Spleen (tissue), 11 donors: ENCODE data around the gene SANBR. TPM values are rescaled to one million over a fixed set of nuclear protein-coding genes. Genes with fewer than 3 reads are reported as not detected.

Experiments used
- DNase-seq: peaks from one replicate; pipeline ENCODE4 v3.0.0-alpha.2; 2020
- H3K27ac ChIP-seq, 8 donors: fragments of 200-600 bp; sonication (generic) in 7 of 8; 1 replicate in 4 of 8; 2 replicates in 4 of 8; pipeline versions ENCODE4 v1.5.0 to v1.8.0; 2016 to 2021; ENCODE audit warnings: inconsistent platforms in 4 of 8, mild to moderate bottlenecking in 4 of 8, moderate library complexity in 1 of 8
- H3K27me3 ChIP-seq, 7 donors: fragments of 200-600 bp; sonication (generic) in 6 of 7; replicated peaks in 1 of 7; 1 replicate in 4 of 7; 2 replicates in 3 of 7; pipeline versions ENCODE4 v1.5.0 to v1.8.0; 2016 to 2021; ENCODE audit warnings: inconsistent platforms in 3 of 7, mild to moderate bottlenecking in 1 of 7
- H3K36me3 ChIP-seq, 6 donors: fragments of 200-600 bp; sonication (generic) in 5 of 6; 1 replicate in 4 of 6; 2 replicates in 2 of 6; pipeline versions ENCODE4 v1.5.0 to v1.8.0; 2016 to 2021; ENCODE audit warnings: inconsistent platforms in 2 of 6
- H3K4me1 ChIP-seq, 6 donors: fragments of 200-600 bp; sonication (generic) in 5 of 6; 1 replicate in 3 of 6; 2 replicates in 3 of 6; pipeline versions ENCODE4 v1.5.0 to v1.8.0; 2016 to 2021; ENCODE audit warnings: inconsistent platforms in 3 of 6
- H3K4me3 ChIP-seq, 8 donors: fragments of 200-600 bp; sonication (generic) in 7 of 8; 1 replicate in 4 of 8; 2 replicates in 4 of 8; pipeline versions ENCODE4 v1.5.0 to v1.8.0; 2016 to 2021; ENCODE audit warnings: inconsistent platforms in 4 of 8, mild to moderate bottlenecking in 4 of 8, moderate library complexity in 2 of 8
- H3K9me3 ChIP-seq, 8 donors: fragments of 200-600 bp; sonication (generic) in 7 of 8; 1 replicate in 4 of 8; 2 replicates in 4 of 8; pipeline versions ENCODE4 v1.5.0 to v1.8.0; 2016 to 2021; ENCODE audit warnings: inconsistent platforms in 4 of 8
- POLR2A ChIP-seq, 3 donors: fragments of 450-650 bp; IDR thresholded peaks; one replicate each; pipeline ENCODE4 v1.5.1; 2017; ENCODE audit warnings: antibody characterized with exemption in 3 of 3, mild to moderate bottlenecking in 1 of 3
- POLR2AphosphoS5 ChIP-seq, 3 donors: sonication (generic); formaldehyde crosslinking; IDR thresholded peaks; one replicate each; pipeline ENCODE4 v1.5.1; 2017; ENCODE audit warnings: antibody characterized with exemption in 3 of 3
- WGBS, 5 donors: extraction: QIAGEN DNeasy Blood & Tissue Kit in 3 of 5; methylation state at CpG; one replicate each; pipeline versions ENCODE4 v1.1.5 to v1.1.7; 2013 to 2018; 5-methylcytosine and 5-hydroxymethylcytosine counted together
- intact Hi-C: fragments of 100-400 bp; cut with DNase I; formaldehyde crosslinking; loops from one replicate; pipeline ENCODE4 v1.15.0; 2023; ENCODE audit warnings: low total_unique reads
- polyA plus RNA-seq, 3 donors: library from polyadenylated mRNA; stranded (reverse); fragments of 200-250 nt; gene quantifications; one replicate each; pipeline ENCODE4 v1.2.1, GENCODE V29; 2013
- total RNA-seq, 7 donors: library from RNA; depleted of rRNA in 3 of 7; stranded (reverse); fragments of >200 nt in 3 of 7; fragmentation: NEBNext Ultra II Directional in 4 of 7; extraction: Animal tissue kit (Norgen Biotek cat#: 25700) in 4 of 7; gene quantifications; one replicate each; pipeline versions ENCODE4 v1.1.0 to v1.2.1, GENCODE V29; 2016 to 2021
- TF ChIP-seq, protein P1 (sequence below), 11 experiments: fragments of 200-600 bp in 7 of 11; fragments of 450-650 bp in 4 of 11; sonication (generic) in 4 of 11; IDR thresholded peaks in 8 of 11; conservative IDR thresholded peaks in 3 of 11; 1 replicate in 7 of 11; 2 replicates in 4 of 11; pipeline versions ENCODE4 v1.4.0 to v1.8.0; 2016 to 2021; ENCODE audit warnings: antibody characterized with exemption in 11 of 11, inconsistent platforms in 4 of 11, mild to moderate bottlenecking in 1 of 11
- donor health status: healthy with polysubstance abuse.
- donor health status: DM: no; HTN: no; CAD: no; lungs with moderate emphysema.
- donor health status: DM: no; HTN: no; CAD: no.
- donor health status: Bipolar disorder and iron deficiency.
- donor health status: healthy.
- donor health status: DM: no; HTN: no; CAD: no.
- donor health status: DM: yes; HTN: yes; CAD: no.

The SANBR gene
- total and polyA plus RNA-seq, 10 donors: 1.4 to 11.1 (median 8.0) TPM

DNA sequence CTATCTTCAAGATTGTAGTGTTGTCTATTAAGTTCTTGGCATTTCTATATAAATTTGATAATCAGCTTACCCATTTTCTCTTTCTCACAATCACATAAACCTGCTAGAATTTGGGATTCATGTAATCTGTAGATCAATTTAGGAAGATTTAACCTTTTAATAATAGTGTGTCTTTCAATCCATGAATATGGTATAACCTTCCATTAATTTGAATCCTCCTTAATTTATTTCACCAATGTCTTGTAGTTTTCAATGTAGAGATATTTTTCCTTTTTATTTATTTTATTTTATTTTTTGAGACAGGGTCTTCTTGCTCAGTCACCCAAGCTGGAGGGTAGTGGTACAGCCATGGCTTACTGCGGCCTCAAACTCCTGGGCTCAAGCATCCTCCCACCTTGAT lies 20.2 kb downstream of the SANBR start:
- H3K27ac ChIP-seq: no peak overlapping the region
- intact Hi-C loops: no loop called here
- H3K4me3 ChIP-seq: no peak overlapping the region
- H3K4me1 ChIP-seq: no peaks in the 10 kb centered on the region
- H3K27me3 ChIP-seq: no peaks in the 10 kb centered on the region
- H3K9me3 ChIP-seq: no peaks in the 10 kb centered on the region
- H3K36me3 ChIP-seq: peaks cover 0 to 64% (median 2%) of the 10 kb centered on the region in 6 donors
- WGBS, 5 donors: 97 to 100% (median 100%) methylated on average over 1 of the region's 1 CpG
- TF ChIP-seq, protein P1, sequence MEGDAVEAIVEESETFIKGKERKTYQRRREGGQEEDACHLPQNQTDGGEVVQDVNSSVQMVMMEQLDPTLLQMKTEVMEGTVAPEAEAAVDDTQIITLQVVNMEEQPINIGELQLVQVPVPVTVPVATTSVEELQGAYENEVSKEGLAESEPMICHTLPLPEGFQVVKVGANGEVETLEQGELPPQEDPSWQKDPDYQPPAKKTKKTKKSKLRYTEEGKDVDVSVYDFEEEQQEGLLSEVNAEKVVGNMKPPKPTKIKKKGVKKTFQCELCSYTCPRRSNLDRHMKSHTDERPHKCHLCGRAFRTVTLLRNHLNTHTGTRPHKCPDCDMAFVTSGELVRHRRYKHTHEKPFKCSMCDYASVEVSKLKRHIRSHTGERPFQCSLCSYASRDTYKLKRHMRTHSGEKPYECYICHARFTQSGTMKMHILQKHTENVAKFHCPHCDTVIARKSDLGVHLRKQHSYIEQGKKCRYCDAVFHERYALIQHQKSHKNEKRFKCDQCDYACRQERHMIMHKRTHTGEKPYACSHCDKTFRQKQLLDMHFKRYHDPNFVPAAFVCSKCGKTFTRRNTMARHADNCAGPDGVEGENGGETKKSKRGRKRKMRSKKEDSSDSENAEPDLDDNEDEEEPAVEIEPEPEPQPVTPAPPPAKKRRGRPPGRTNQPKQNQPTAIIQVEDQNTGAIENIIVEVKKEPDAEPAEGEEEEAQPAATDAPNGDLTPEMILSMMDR (IDR thresholded peaks at IDR 0.05 in 8 of 11, conservative IDR thresholded peaks at IDR 0.05 in 3 of 11): no peak
- no peak for TF ChIP-seq POLR2A (IDR thresholded peaks at IDR 0.05)
- TF ChIP-seq POLR2AphosphoS5 (IDR thresholded peaks at IDR 0.05): no peak
- DNase-seq: no peak

DNA sequence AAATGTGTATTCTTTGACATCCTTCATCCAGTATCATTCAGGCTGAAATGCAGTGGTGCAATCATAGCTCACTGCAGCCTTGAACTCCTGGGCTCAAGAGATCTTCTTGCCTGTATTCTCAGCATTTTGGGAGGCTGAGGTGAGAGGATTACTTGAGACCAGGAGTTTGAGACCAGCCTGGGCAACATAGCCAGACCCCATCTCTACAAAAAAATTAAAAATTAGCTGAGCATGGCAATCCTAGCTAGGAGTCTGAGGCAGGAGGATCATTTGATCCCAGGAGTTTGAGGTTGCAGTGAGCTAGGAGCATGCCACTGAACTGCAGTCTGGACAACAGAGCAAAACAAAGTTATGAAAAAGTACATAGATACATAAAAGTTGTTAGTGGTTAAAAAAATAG lies 24.1 kb downstream of the SANBR start:
- Histone ChIP-seq H3K36me3 (peaks cover 0 to 54% (median 2%) of the 10 kb centered on the region in 6 donors), H3K27ac (no peak overlapping the region), H3K4me3 (no peak overlapping the region), H3K4me1 (no peaks in the 10 kb centered on the region), H3K9me3 (no peaks in the 10 kb centered on the region), H3K27me3 (no peaks in the 10 kb centered on the region)
- intact Hi-C loops: no loop called here
- TF ChIP-seq POLR2A (IDR thresholded peaks at IDR 0.05): no peak
- no peak for DNase-seq

DNA sequence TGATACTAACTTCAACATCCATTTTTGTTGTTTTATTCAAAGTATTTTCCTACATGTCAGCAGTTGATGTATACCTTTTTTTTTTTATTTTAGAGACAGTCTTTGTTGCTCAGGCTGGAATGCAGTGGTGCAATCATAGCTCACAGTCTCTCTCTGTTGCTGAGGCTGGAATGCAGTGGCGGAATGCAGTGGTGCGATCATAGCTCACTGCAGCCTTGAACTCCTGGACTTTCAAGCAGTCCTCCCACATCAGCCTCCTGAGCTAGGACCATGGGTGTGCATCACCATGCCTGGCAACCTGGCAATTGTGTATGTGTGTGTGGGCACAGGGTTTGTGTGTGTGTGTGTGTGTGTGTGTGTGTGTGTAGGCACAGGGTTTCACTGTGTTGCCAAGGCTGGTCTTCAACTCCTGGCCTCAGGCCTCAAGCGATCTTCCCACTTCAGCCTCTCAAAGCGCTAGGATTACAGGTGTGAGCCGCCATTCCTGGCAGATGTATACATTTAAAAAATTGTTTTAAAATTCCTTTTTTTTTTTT lies 24.8 kb downstream of the SANBR start:
- 84 to 99% (median 96%) methylated on average over 5 of the region's 5 CpGs for WGBS, 5 donors
- intact Hi-C loops: no loop called here
- Histone ChIP-seq H3K9me3 (no peaks in the 10 kb centered on the region), H3K4me1 (no peaks in the 10 kb centered on the region), H3K27me3 (no peaks in the 10 kb centered on the region), H3K36me3 (peaks cover 0 to 52% (median 2%) of the 10 kb centered on the region in 6 donors), H3K27ac (no peak overlapping the region), H3K4me3 (no peak overlapping the region)
- TF ChIP-seq, protein P1 (IDR thresholded peaks at IDR 0.05 in 8 of 11, conservative IDR thresholded peaks at IDR 0.05 in 3 of 11): no peak
- TF ChIP-seq POLR2AphosphoS5 (IDR thresholded peaks at IDR 0.05): no peak
- TF ChIP-seq POLR2A (IDR thresholded peaks at IDR 0.05): no peak
- DNase-seq: no peak

DNA sequence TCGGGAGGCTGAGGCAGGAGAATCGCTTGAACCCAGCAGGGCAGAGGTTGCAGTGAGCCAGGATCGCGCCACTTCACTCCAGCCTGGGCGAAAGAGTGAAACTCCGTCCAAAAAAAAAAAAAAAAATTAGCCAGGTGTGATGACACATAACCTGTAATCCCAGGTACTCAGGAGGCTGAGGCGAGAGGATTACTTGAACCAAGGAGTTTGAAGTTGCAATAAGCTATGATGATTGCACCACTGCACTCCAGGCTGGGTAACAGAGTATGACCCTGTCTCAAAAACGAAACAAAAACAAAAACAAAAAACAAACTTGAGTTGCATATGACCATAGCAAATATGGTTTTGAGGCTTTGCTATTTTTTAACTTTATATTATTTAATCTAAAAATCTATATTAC lies 25.8 kb downstream of the SANBR start:
- Histone ChIP-seq H3K4me1 (no peaks in the 10 kb centered on the region), H3K4me3 (no peak overlapping the region), H3K36me3 (peaks cover 0 to 42% (median 2%) of the 10 kb centered on the region in 6 donors), H3K27me3 (no peaks in the 10 kb centered on the region), H3K27ac (no peak overlapping the region), H3K9me3 (no peaks in the 10 kb centered on the region)
- WGBS, 5 donors: 90 to 98% (median 96%) methylated on average over 8 of the region's 8 CpGs
- intact Hi-C loops: no loop called here
- TF ChIP-seq POLR2A (IDR thresholded peaks at IDR 0.05) (no peak), POLR2AphosphoS5 (IDR thresholded peaks at IDR 0.05) (no peak)
- TF ChIP-seq, protein P1 (IDR thresholded peaks at IDR 0.05 in 8 of 11, conservative IDR thresholded peaks at IDR 0.05 in 3 of 11): no peak
- no peak for DNase-seq

DNA sequence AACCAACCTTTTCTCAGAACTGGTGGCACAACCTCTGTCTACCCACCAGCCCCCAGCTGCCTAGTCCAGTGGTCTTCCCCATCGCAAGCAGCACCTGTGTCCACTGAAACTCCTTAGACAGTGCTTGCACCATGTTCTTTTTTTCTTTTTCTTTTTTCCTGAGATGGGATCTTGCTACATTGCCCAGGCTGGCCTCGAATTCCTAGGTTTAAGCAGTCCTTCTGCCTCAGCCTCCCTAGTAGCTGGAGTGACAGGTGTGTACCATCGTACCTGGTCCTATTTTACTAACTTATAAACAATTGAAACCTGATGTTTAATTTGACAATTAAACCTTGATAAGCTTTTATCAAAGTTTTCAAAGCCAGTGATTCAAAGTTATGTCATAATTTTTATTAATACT lies 30.8 kb downstream of the SANBR start:
- no peaks in the 10 kb centered on the region for H3K4me1 ChIP-seq
- peaks cover 0 to 7% (median 0%) of the 10 kb centered on the region in 6 donors for H3K36me3 ChIP-seq
- H3K9me3 ChIP-seq: no peaks in the 10 kb centered on the region
- DNase-seq: no peak
- TF ChIP-seq, protein P1 (IDR thresholded peaks at IDR 0.05 in 8 of 11, conservative IDR thresholded peaks at IDR 0.05 in 3 of 11): no peak
- no peak for TF ChIP-seq POLR2A (IDR thresholded peaks at IDR 0.05)
- no peak for TF ChIP-seq POLR2AphosphoS5 (IDR thresholded peaks at IDR 0.05)
- no peak overlapping the region for H3K27ac ChIP-seq
- H3K27me3 ChIP-seq: no peaks in the 10 kb centered on the region
- no peak overlapping the region for H3K4me3 ChIP-seq
- WGBS, 5 donors: 90 to 97% (median 96%) methylated on average over 3 of the region's 3 CpGs
- intact Hi-C loops: no loop called here
